Activated CD8-positive, alpha-beta memory T cell treated with anti-CD3 and anti-CD28 coated beads, Interleukin-2, amount 10 ng/mL, durations not matched to agents 7 days and 5 days (primary cell): ENCODE results near the gene SCFD1. TPM values are rescaled to one million over a fixed set of nuclear protein-coding genes. Genes with fewer than 3 reads are reported as not detected.
A peak's percentile ranks its signal among the peaks of the same experiment; 100 is the strongest.
"Not testable (repeated sequence)": the region's sequence is repeated elsewhere in the genome, so short reads cannot be mapped to it uniquely, and the experiment has no call there.

Experiments used
- ATAC-seq: fragments of 150-1000 bp; cut with Tn5 transposase; one replicate; pipeline ENCODE4 v1.10.0; 2021; ENCODE audit warnings: moderate library complexity
- CTCF ChIA-PET: fragments of 350-600 bp; sonication (Branson Sonifier 250); formaldehyde crosslinking; loops from one replicate; lab custom pipeline; 2021; ENCODE audit warnings: antibody characterized with exemption; lab: Charles Lee
- DNase-seq: peaks from one replicate; pipeline ENCODE4 v3.0.0-alpha.2; 2020
- H3K27ac Mint-ChIP-seq: one replicate; pipeline ENCODE4 v1.8.0; 2021; ENCODE audit warnings: mild to moderate bottlenecking, mixed read lengths
- H3K27me3 Mint-ChIP-seq: one replicate; pipeline ENCODE4 v1.8.0; 2021; ENCODE audit warnings: mixed read lengths
- H3K36me3 Mint-ChIP-seq: one replicate; pipeline ENCODE4 v1.8.0; 2021; ENCODE audit warnings: mild to moderate bottlenecking, mixed read lengths
- H3K4me1 Mint-ChIP-seq: one replicate; pipeline ENCODE4 v1.8.0; 2021; ENCODE audit warnings: mixed read lengths
- H3K4me3 Mint-ChIP-seq: one replicate; pipeline ENCODE4 v1.8.0; 2021; ENCODE audit warnings: mild to moderate bottlenecking, moderate library complexity, mixed read lengths
- H3K9me3 Mint-ChIP-seq: one replicate; pipeline ENCODE4 v1.8.0; 2022; ENCODE audit warnings: low read depth, mixed read lengths
- total RNA-seq, 2 experiments: library from RNA; stranded (reverse); gene quantifications; one replicate each; pipeline ENCODE4 v1.2.3, GENCODE V29; 2021

The SCFD1 gene
- total RNA-seq, 2 experiments from 2014 or later: 61.9 to 64.5 TPM

DNA sequence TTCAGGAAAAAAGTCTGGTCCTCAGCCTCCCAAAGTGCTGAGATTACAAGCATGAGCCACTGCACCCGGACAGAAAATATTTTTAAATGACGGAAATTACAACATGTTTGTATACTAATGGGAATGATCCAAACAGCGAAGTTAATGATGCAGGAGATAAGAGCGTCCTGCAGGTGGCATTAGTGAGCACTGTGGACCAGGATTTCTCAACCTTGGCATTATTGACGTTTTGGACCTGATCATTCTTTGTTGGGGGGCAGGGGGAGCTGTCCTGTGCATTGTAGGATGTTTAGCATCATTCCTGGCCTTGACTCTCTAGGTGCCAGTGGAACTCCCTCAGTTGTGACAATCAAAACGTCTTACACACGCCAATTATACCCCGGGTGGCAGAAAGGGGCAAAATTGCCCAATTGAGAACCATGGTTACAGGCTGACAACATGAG is 34.1 kb downstream of the SCFD1 start:
- H3K27me3 Mint-ChIP-seq: no peaks in the 10 kb centered on the region
- no peaks in the 10 kb centered on the region for H3K9me3 Mint-ChIP-seq
- peaks cover 17% of the 10 kb centered on the region for H3K36me3 Mint-ChIP-seq
- H3K4me1 Mint-ChIP-seq: no peaks in the 10 kb centered on the region
- CTCF ChIA-PET: interaction anchor here (0.7 to 0.8 kb wide), 3 partner anchors 23 to 251 kb away, joined by 3 read pairs; partner anchors contain the start of gene SCFD1
- no peak overlapping the region for H3K4me3 Mint-ChIP-seq
- peak; percentile 47 for DNase-seq
- H3K27ac Mint-ChIP-seq: no peak overlapping the region
- peak; percentile 55 for ATAC-seq

DNA sequence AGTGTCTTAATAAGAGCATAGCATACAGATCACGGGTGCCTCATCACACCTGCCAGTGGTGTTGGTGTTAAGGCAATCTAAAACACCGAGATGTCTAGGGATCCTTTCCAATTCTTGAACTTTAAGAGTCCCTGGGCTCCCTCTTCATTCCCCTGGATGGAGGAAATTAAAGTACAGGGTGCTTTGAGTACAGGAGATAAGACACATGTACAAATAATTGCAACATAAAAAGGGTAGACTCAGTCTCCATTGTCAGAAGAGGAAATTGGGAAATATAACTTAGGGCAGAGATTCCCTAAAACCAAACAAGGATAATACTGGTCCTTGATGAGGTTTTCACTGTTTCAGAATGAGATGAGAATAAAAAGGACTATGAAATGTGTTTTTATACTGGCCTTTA is 34.9 kb downstream of the SCFD1 start:
- no peak overlapping the region for H3K4me3 Mint-ChIP-seq
- no peak for ATAC-seq
- CTCF ChIA-PET: interaction anchor here (0.7 to 0.8 kb wide), 3 partner anchors 22 to 250 kb away, joined by 3 read pairs; partner anchors contain the start of gene SCFD1
- H3K27me3 Mint-ChIP-seq: no peaks in the 10 kb centered on the region
- DNase-seq: no peak
- no peaks in the 10 kb centered on the region for H3K9me3 Mint-ChIP-seq
- no peaks in the 10 kb centered on the region for H3K4me1 Mint-ChIP-seq
- H3K36me3 Mint-ChIP-seq: peaks cover 18% of the 10 kb centered on the region
- no peak overlapping the region for H3K27ac Mint-ChIP-seq

DNA sequence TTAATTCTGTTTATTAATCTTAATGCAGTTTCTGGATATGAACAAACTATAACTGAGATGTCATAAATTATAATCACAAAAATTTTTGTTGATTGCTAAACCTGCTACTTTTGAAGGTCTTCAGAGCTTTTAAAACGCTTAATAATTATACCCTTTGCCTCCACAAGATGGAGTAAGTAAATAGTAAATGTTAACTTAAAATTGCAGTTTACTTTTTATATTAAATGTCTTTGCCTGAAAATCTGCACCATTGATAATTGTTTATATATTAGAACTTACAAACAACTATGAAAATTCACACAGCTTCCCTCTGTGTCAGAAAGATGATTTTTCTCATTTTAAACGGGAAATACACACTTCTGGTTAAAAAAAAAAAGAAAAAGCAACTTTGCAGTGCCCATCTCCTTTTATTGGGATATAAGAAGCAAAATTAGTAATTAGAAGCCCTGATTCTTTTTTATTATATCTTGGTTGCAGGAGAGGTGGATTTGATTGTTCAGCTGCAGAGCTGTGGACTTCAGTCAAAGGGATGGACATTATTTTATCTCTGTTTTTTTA is 35.6 kb downstream of the SCFD1 start:
- no peak for ATAC-seq

DNA sequence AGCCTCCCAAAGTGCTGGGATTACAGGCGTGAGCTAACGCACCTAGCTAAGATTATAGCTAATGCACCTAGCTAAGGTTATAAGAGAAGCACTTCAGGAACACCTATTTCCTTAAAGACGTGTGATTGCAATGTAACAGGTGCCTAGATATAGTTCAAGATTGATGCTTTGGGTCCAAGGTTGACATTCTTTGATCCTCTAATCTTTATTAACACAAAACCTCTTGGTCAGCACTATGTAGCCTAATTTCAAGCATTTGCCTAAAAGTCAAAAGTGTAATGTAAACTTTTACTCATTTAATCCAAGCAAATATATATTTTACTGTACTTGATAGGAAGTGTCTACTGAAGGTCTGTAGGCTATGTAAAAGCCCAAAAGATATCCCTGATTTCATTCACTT is 36.5 kb downstream of the SCFD1 start:
- Mint-ChIP-seq H3K27ac (no peak overlapping the region), H3K9me3 (peaks cover 2% of the 10 kb centered on the region), H3K4me1 (no peaks in the 10 kb centered on the region), H3K36me3 (peaks cover 25% of the 10 kb centered on the region), H3K4me3 (no peak overlapping the region), H3K27me3 (no peaks in the 10 kb centered on the region)
- ATAC-seq: no peak
- CTCF ChIA-PET: no interaction called here
- DNase-seq: no peak

More for the DNA sequence above, 35.6 kb downstream of the SCFD1 start:
- no peaks in the 10 kb centered on the region for H3K4me1 Mint-ChIP-seq
- H3K27ac Mint-ChIP-seq: no peak overlapping the region
- H3K9me3 Mint-ChIP-seq: peaks cover 2% of the 10 kb centered on the region
- CTCF ChIA-PET: no interaction called here
- DNase-seq: no peak
- H3K27me3 Mint-ChIP-seq: no peaks in the 10 kb centered on the region
- H3K4me3 Mint-ChIP-seq: no peak overlapping the region
- H3K36me3 Mint-ChIP-seq: peaks cover 23% of the 10 kb centered on the region

DNA sequence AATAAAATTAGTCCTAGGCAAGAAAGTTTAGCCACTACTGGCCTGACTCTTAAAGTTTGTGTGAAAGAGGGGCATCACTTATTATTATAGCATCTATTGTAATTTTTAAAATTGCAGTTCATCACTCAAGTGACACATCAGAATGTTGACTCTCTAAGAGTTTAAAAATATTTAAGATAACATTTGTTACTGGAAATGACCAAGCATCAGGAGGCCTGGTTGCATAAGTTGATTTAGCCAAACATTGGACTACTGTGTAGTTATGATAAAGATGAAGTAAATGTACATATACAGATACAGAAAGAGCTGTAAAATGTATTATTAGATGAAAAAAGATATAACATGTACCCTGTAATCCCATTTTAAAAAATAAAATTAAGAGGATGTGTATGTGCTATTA is 47.5 kb downstream of the SCFD1 start:
- no peaks in the 10 kb centered on the region for H3K27me3 Mint-ChIP-seq
- H3K4me3 Mint-ChIP-seq: no peak overlapping the region
- no peak for ATAC-seq
- no peak overlapping the region for H3K27ac Mint-ChIP-seq
- peaks cover 31% of the 10 kb centered on the region for H3K36me3 Mint-ChIP-seq
- CTCF ChIA-PET: no interaction called here
- peaks cover 14% of the 10 kb centered on the region for H3K4me1 Mint-ChIP-seq
- no peaks in the 10 kb centered on the region for H3K9me3 Mint-ChIP-seq
- DNase-seq: no peak

DNA sequence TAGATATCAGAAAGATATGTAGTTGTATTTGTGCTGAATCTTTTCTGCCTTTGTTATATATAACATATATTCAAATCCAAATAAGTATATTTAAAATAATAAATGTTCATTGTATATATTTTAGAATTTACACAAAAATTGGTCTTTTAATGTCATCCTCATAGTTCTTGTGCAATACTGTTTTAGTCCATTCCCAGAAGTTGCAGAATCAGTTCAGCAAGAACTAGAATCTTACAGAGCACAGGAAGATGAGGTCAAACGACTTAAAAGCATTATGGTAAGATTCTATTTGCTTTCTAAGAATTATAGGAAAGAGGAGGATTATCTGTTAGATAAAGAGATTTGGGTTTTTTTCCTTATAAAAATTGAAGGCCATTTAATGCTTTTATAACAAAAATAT is 51.0 kb downstream of the SCFD1 start:
- CTCF ChIA-PET: no interaction called here
- H3K36me3 Mint-ChIP-seq: peaks cover 24% of the 10 kb centered on the region
- DNase-seq (no peak), ATAC-seq (no peak)
- H3K27me3 Mint-ChIP-seq: no peaks in the 10 kb centered on the region
- H3K4me3 Mint-ChIP-seq: no peak overlapping the region
- H3K9me3 Mint-ChIP-seq: no peaks in the 10 kb centered on the region
- peaks cover 6% of the 10 kb centered on the region for H3K4me1 Mint-ChIP-seq
- no peak overlapping the region for H3K27ac Mint-ChIP-seq

DNA sequence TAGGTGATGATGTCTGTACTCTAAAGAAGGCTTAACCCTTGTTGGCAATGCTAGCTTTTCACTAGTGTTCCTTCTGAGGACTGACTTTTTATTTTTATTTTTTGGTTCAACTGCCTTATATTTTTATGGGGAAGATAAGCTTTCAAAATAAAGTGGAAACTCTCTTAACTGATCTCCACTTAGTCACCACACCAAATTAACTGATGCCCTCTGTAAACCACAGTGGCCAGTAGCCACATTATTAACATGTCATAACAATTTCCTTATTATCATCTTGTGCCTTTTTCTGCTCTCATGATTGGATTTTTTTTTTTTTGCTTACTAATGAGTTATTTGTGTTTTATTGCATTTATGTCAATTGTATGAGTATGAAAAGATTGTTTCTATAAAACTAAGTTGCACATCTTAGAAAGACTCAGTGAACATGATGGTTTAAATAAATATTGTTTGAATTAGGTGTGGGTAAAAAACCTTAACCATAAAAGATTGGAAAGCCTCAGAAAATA is 56.9 kb downstream of the SCFD1 start:
- no peaks in the 10 kb centered on the region for H3K27me3 Mint-ChIP-seq
- CTCF ChIA-PET: interaction anchor here (1.2 kb wide), 1 partner anchor 22 kb away, joined by 3 read pairs; no protein-coding TSS in a partner anchor
- peaks cover 30% of the 10 kb centered on the region for H3K36me3 Mint-ChIP-seq
- no peak overlapping the region for H3K4me3 Mint-ChIP-seq
- H3K27ac Mint-ChIP-seq: no peak overlapping the region
- no peak for ATAC-seq
- H3K9me3 Mint-ChIP-seq: no peaks in the 10 kb centered on the region
- DNase-seq: no peak
- peaks cover 4% of the 10 kb centered on the region for H3K4me1 Mint-ChIP-seq

DNA sequence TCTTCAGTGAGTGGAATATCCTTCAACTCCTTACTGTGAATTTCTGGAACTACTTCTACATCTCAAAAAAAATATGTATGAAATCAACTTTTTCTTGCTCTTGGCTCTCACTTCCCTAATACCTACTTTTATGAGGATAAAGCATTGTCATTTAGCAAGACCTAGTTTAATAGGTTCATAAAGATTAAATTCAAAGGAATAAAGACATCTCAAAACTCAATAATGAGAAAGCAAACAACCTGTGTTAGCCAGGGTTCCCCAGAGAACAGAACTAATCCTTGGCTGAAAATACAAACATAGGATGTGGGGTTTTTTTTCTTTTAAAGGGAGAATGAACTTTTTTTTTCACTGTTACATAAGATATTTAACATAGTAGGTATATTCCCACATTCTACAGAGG is 57.9 kb downstream of the SCFD1 start:
- CTCF ChIA-PET: no interaction called here
- H3K9me3 Mint-ChIP-seq: no peaks in the 10 kb centered on the region
- H3K27ac Mint-ChIP-seq: no peak overlapping the region
- H3K36me3 Mint-ChIP-seq: peaks cover 32% of the 10 kb centered on the region
- ATAC-seq (no peak), DNase-seq (no peak)
- H3K4me1 Mint-ChIP-seq: peaks cover 4% of the 10 kb centered on the region
- no peaks in the 10 kb centered on the region for H3K27me3 Mint-ChIP-seq
- H3K4me3 Mint-ChIP-seq: no peak overlapping the region

DNA sequence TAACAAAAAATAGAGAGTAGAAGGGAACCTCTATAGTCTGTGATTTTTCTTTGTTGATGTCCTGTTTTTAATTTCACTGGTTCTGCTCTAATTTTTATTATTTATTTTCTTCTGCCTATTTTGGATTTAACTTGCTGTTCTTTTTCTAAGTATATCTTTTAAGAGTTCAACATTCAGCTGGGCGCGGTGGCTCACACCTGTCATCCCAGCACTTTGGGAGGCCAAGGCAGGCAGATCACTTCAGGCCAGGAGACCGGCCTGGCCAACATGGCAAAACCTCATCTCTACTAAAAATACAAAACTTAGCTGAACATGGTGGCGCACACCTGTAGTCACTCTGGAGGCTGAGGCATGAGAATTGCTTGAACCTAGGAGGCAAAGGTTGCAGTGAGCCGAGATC is 58.7 kb downstream of the SCFD1 start:
- H3K27ac Mint-ChIP-seq, H3K4me1 Mint-ChIP-seq, DNase-seq, ATAC-seq, H3K9me3 Mint-ChIP-seq, H3K4me3 Mint-ChIP-seq, H3K27me3 Mint-ChIP-seq, CTCF ChIA-PET: not testable (repeated sequence)
- peaks cover 30% of the 10 kb centered on the region for H3K36me3 Mint-ChIP-seq

DNA sequence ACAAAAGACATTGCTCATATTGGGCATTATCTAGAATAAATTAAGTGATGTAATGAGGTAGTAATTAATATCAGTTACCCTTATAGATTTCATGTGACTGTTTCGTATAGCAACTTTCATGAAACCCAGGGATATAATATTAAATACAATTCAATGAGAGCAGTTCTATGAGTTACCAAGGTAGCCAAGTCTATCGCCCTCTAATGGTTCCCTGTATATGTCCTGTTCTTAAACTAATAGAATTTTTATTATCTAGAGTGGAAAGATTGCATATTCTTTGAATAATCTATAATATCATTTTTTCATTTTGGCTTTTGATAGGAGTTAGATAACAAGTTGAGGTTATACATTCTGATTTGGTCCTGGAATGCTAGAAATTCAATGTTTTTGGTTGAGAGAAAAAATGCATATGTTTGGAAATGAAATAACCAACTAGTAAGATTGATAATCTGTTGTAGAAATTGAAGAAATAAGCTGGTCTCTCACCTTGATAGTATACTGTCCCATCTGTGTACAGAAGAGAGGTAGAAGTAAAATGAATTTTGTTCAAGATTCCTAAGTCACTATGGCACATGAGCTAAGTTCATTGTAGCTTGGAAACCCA is 59.7 kb downstream of the SCFD1 start:
- no peaks in the 10 kb centered on the region for H3K27me3 Mint-ChIP-seq
- CTCF ChIA-PET: no interaction called here
- no peak overlapping the region for H3K4me3 Mint-ChIP-seq
- H3K9me3 Mint-ChIP-seq: no peaks in the 10 kb centered on the region
- peaks cover 25% of the 10 kb centered on the region for H3K36me3 Mint-ChIP-seq
- H3K27ac Mint-ChIP-seq: no peak overlapping the region
- ATAC-seq: no peak
- H3K4me1 Mint-ChIP-seq: peaks cover 4% of the 10 kb centered on the region
- DNase-seq: no peak

DNA sequence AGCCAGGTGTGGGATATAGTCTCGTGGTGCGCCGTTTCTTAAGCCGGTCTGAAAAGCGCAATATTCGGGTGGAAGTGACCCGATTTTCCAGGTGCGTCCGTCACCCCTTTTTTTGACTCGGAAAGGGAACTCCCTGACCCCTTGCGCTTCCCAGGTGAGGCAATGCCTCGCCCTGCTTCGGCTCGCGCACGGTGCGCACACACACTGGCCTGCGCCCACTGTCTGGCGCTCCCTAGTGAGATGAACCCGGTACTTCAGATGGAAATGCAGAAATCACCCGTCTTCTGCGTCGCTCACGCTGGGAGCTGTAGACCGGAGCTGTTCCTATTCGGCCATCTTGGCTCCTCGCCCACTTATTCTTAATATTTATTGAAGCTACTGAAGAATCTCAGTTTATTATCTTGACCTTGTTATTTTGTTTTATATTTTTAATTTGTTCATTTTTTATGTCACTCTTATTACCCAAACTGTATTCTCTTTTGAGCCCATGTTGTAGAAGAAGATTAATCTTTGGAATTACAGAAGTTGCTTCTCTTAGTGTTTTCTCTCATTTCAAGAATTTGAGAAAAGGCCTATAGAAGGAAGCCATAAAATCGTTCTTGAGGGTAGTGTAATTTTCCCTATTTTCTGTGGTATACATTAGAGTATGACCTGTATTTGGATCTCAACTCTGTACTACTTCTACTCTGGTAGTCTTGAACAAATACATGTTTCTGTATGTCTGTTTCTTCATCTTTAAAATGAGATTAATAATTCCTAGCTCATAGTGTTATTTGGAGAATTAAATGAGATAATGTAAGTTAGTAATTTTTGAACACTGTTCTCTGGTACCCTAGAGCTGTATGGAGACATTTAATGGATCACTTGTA is 68.6 kb downstream of the SCFD1 start:
- H3K27ac Mint-ChIP-seq: peak overlapping the region; percentile 67
- H3K4me3 Mint-ChIP-seq: peak overlapping the region; percentile 56
- peak; percentile 66 for DNase-seq
- H3K36me3 Mint-ChIP-seq, CTCF ChIA-PET, H3K27me3 Mint-ChIP-seq, H3K4me1 Mint-ChIP-seq, H3K9me3 Mint-ChIP-seq: not testable (repeated sequence)
- ATAC-seq: peak; percentile 6

DNA sequence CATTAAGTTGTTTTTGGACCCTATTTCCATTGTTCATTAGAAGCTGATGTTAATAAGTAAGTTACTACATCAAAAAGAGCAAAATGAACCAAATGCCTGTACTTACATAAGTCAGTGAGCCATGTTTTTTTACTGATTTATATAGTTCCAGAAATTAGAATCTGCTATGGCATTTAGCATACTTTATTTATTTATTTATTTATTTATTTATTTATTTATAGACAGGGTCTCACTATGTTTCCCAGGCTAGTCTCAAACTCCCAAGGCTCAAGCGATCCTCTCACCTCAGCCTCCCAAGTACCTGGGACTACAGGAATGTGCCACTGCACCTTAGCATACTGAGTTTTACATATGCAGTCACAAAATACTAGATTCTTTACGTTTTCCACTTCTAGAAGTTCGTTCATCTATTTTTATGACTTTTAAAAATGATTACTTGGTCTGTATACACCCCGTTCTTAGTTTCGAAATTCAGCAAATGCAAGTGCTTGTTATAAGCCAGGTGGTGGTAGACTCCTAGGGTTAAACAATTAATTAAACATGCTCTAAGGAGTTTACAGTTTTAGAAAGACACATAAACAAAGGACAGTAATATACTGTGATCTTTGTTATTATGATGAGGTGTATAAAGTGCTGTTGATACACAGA is 69.8 kb downstream of the SCFD1 start:
- no peak overlapping the region for H3K27ac Mint-ChIP-seq
- H3K4me1 Mint-ChIP-seq: peaks cover 7% of the 10 kb centered on the region
- ATAC-seq (no peak), DNase-seq (no peak)
- CTCF ChIA-PET: no interaction called here
- no peaks in the 10 kb centered on the region for H3K27me3 Mint-ChIP-seq
- H3K36me3 Mint-ChIP-seq: peaks cover 4% of the 10 kb centered on the region
- no peaks in the 10 kb centered on the region for H3K9me3 Mint-ChIP-seq
- peak overlapping the region; percentile 56 for H3K4me3 Mint-ChIP-seq

DNA sequence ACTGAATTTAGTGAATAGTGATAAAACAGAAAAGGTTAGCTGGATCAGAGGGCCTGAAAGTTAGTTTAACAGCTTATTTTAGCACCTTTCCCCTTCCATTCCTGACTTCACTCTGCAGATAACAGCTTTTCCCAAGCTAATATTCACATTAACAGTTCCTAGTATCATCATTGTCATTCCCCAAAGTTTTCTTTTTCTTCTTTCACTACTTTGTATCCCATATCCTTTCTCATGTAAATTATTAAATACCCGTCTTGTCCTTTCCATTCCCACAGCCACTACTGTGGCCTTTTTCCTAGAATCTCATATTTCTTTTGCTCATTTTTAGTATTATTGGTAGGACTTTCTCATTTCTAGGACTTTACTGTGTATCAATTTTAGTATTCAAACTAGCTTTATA is 70.5 kb downstream of the SCFD1 start:
- H3K27me3 Mint-ChIP-seq: no peaks in the 10 kb centered on the region
- no peak overlapping the region for H3K27ac Mint-ChIP-seq
- no peaks in the 10 kb centered on the region for H3K9me3 Mint-ChIP-seq
- H3K4me3 Mint-ChIP-seq: no peak overlapping the region
- CTCF ChIA-PET: no interaction called here
- ATAC-seq (no peak), DNase-seq (no peak)
- peaks cover 4% of the 10 kb centered on the region for H3K36me3 Mint-ChIP-seq
- H3K4me1 Mint-ChIP-seq: peaks cover 7% of the 10 kb centered on the region
